Measurements from ENCODE around the gene PLXNA1.

- TF ChIP-seq EZH2 (IDR thresholded peaks at IDR 0.05; ENCODE audit: insufficient read depth, low read length) (no peak), CTCF (IDR thresholded peaks at IDR 0.05; ENCODE audit: insufficient read depth, low read depth, low read length) (no peak)
Measured at GRCh38 chr3:126955004-126955790, 27.7 kb upstream of the PLXNA1 start.

Measured in astrocyte (in vitro differentiated cells and primary cell).